ENCODE data around the gene GRIN3A. TPM values are rescaled to one million over a fixed set of nuclear protein-coding genes. Genes with fewer than 3 reads are reported as not detected.

Gene GRIN3A
- total RNA-seq, 1 donor from 2014 or later, result 5.3 TPM

DNA sequence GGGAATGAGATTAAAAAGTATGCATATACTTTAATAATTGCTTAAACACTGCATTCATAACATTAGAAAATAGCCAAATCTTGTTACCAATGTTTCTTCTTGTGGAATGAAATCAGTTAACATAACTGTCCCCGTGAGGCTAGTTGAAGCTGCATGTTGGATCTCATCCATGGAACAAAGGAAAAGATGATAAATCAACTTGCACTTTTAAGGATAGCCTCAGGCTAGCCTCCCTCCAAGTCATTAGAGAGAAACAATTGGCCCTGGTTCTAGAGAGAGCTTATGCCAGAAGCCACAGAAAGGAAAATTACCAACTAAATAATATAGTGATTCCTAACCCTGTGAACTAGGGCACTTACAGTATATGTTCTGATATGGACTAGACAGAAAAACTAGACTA lies 66.9 kb downstream of the GRIN3A start:
- no peak overlapping the region for H3K27ac Mint-ChIP-seq
- H3K4me3 Mint-ChIP-seq, result no peak overlapping the region
- H3K36me3 Mint-ChIP-seq, result no peaks in the 10 kb centered on the region
- no peaks in the 10 kb centered on the region for H3K9me3 Mint-ChIP-seq
- no peak for DNase-seq (ENCODE audit: extremely low spot score, unreplicated experiment)
- no peaks in the 10 kb centered on the region for H3K4me1 Mint-ChIP-seq (ENCODE audit: unreplicated experiment)
- H3K27me3 Mint-ChIP-seq, result peaks cover 8% of the 10 kb centered on the region
- TF ChIP-seq, protein P1, sequence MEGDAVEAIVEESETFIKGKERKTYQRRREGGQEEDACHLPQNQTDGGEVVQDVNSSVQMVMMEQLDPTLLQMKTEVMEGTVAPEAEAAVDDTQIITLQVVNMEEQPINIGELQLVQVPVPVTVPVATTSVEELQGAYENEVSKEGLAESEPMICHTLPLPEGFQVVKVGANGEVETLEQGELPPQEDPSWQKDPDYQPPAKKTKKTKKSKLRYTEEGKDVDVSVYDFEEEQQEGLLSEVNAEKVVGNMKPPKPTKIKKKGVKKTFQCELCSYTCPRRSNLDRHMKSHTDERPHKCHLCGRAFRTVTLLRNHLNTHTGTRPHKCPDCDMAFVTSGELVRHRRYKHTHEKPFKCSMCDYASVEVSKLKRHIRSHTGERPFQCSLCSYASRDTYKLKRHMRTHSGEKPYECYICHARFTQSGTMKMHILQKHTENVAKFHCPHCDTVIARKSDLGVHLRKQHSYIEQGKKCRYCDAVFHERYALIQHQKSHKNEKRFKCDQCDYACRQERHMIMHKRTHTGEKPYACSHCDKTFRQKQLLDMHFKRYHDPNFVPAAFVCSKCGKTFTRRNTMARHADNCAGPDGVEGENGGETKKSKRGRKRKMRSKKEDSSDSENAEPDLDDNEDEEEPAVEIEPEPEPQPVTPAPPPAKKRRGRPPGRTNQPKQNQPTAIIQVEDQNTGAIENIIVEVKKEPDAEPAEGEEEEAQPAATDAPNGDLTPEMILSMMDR (conservative IDR thresholded peaks at IDR 0.05), result no peak

DNA sequence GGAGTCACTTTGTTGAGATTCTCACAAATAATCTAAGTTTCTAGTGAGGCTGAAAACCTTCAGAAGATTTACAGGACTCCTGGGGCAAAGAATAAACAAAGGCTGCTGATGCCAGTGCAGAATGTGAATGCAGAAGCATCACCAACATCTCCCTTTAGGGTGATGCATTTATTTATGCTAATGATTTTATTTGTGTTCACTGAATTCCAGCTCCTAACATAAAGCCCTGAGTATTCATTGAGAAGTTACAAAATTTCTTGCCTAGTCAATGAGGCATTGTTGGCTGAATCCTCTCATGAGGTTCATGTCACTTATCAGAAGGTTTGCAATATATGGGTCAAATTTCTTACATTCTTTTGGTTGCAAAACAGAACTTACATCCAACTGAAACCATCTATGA lies 70.0 kb downstream of the GRIN3A start:
- H3K9me3 Mint-ChIP-seq, result no peaks in the 10 kb centered on the region
- peaks cover 2% of the 10 kb centered on the region for H3K27me3 Mint-ChIP-seq
- TF ChIP-seq, protein P1 (conservative IDR thresholded peaks at IDR 0.05), result no peak
- no peaks in the 10 kb centered on the region for H3K36me3 Mint-ChIP-seq
- no peak overlapping the region for H3K27ac Mint-ChIP-seq
- H3K4me1 Mint-ChIP-seq (ENCODE audit: unreplicated experiment), result no peaks in the 10 kb centered on the region
- no peak overlapping the region for H3K4me3 Mint-ChIP-seq
- no peak for DNase-seq (ENCODE audit: extremely low spot score, unreplicated experiment)

DNA sequence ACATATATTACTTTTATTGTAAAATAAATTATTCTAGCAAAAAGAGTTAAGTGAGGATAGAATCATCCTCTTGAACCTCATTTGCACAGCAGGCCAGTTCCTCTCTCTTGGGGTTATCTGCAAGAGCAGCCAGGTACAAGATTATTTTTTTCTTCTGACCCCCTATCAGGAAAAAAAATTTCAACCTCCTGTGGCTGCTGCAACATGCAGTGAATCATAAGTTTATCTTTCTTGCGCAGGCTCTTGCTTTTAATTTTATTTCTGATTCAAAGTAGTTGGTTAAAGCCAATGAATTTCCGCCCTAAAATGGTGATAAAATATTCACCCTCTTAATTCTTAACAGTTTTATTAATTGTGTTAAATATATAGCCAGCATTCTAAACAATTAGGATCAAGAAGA lies 74.0 kb downstream of the GRIN3A start:
- no peak overlapping the region for H3K4me3 Mint-ChIP-seq
- no peaks in the 10 kb centered on the region for H3K4me1 Mint-ChIP-seq (ENCODE audit: unreplicated experiment)
- H3K27me3 Mint-ChIP-seq, result peaks cover 6% of the 10 kb centered on the region
- H3K27ac Mint-ChIP-seq, result no peak overlapping the region
- TF ChIP-seq, protein P1 (conservative IDR thresholded peaks at IDR 0.05), result no peak
- no peaks in the 10 kb centered on the region for H3K36me3 Mint-ChIP-seq
- no peaks in the 10 kb centered on the region for H3K9me3 Mint-ChIP-seq
- no peak for DNase-seq (ENCODE audit: extremely low spot score, unreplicated experiment)

DNA sequence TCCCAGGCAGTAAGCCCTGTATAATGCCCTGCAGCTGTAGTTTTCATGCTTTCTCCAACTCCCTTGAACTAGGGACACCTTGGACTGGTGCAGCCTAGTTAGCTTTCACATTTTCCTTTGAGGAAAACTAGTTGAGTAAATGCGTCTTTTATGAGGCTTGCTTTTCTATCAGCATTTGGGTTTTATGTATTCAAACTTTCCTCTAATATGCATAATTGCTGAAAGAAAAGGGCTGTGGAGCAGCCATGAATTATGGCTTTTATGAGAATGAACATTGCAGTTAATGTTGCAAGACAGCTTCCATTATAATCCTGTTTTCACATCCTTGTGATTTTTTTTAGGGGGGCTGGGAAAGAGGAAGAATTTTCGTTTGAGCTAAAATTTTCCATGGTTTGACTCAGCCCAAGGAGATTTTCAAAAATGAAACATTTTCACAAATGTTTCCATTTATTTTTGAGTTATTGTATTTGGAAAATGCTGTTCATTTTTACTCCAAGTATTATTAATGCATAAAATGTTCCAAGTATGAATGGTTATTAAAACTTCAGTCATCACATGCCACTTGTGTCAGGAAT lies 85.8 kb downstream of the GRIN3A start:
- Mint-ChIP-seq H3K4me3 (no peak overlapping the region), H3K27ac (no peak overlapping the region), H3K9me3 (no peaks in the 10 kb centered on the region), H3K4me1 (ENCODE audit: unreplicated experiment) (peaks cover 17% of the 10 kb centered on the region), H3K36me3 (no peaks in the 10 kb centered on the region), H3K27me3 (peaks cover 26% of the 10 kb centered on the region)
- no peak for DNase-seq (ENCODE audit: extremely low spot score, unreplicated experiment)
- TF ChIP-seq, protein P1 (conservative IDR thresholded peaks at IDR 0.05), result no peak

DNA sequence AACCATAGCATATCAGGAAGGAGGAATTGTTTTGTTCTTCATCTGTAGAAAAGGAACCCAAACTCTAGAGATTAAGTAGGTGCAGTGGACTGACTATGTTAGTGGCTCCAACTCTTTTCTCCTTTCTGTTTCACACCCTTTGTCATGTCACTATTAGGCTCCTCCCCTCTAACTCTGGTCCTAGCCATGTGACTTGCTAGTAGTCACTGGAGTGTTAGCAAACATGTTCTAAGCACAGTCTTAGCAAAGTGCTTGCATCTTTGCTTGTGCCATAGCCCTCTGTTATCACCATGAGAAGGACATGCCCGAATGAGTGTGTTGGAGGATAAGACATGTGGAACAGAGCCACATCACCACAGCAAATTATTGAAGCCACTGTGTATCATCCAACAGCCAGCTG lies 88.3 kb downstream of the GRIN3A start:
- H3K27ac Mint-ChIP-seq, result no peak overlapping the region
- H3K4me3 Mint-ChIP-seq, result no peak overlapping the region
- no peaks in the 10 kb centered on the region for H3K36me3 Mint-ChIP-seq
- H3K9me3 Mint-ChIP-seq, result peaks cover 2% of the 10 kb centered on the region
- H3K27me3 Mint-ChIP-seq, result peaks cover 23% of the 10 kb centered on the region
- DNase-seq (ENCODE audit: extremely low spot score, unreplicated experiment), result no peak
- H3K4me1 Mint-ChIP-seq (ENCODE audit: unreplicated experiment), result peaks cover 11% of the 10 kb centered on the region
- TF ChIP-seq, protein P1 (conservative IDR thresholded peaks at IDR 0.05), result no peak

DNA sequence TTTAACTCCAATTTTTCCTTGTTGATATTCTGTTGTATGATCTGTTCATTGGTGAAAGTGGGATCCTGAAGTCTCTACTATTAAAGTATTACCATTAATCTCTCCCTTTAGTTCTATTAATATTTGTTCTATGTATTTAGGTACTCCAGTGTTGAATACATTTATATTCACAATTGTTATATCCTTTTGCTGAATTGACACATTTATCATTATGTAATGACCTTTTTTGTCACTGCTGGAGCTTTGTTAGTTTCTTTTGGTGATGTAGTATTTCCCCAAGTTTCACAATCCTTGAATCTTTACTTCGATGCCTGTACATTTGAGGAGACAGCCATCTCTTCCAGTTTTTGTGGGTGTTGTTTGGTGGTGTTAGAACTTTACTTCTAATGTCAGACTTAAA lies 90.0 kb downstream of the GRIN3A start:
- Mint-ChIP-seq H3K36me3 (no peaks in the 10 kb centered on the region), H3K4me1 (ENCODE audit: unreplicated experiment) (peaks cover 11% of the 10 kb centered on the region), H3K27me3 (peaks cover 27% of the 10 kb centered on the region), H3K9me3 (peaks cover 4% of the 10 kb centered on the region), H3K4me3 (no peak overlapping the region), H3K27ac (no peak overlapping the region)
- TF ChIP-seq, protein P1 (conservative IDR thresholded peaks at IDR 0.05), result no peak
- DNase-seq (ENCODE audit: extremely low spot score, unreplicated experiment), result no peak

Data from type B pancreatic cell (in vitro differentiated cells).